K562 (cell line): ENCODE data around the gene CTPS2. TPM values are rescaled to one million over a fixed set of nuclear protein-coding genes. Genes with fewer than 3 reads are reported as not detected.

Experiments used
- ATF7 ChIP-seq: fragments of 450-650 bp; IDR thresholded peaks from 2 replicates; pipeline ENCODE4 v1.7.1; 2014; ENCODE audit warnings: mild to moderate bottlenecking, moderate library complexity
- BHLHE40 ChIP-seq: IDR thresholded peaks from 2 replicates; pipeline ENCODE4 v1.6.1; 2011; ENCODE audit warnings: low read length, improper control_type of control experiment
- DEAF1 ChIP-seq: fragments of 450-650 bp; formaldehyde crosslinking; IDR thresholded peaks from 2 replicates; pipeline ENCODE4 v1.4.0; 2020; ENCODE audit warnings: mild to moderate bottlenecking, moderate library complexity
- FOXO4 ChIP-seq: fragments of 450-650 bp; formaldehyde crosslinking; IDR thresholded peaks from 2 replicates; pipeline ENCODE4 v1.4.0; 2020; ENCODE audit warnings: mild to moderate bottlenecking, moderate library complexity
- GATAD2A ChIP-seq: fragments of 450-650 bp; IDR thresholded peaks from 2 replicates; pipeline ENCODE4 v1.6.1; 2017
- MIER1 ChIP-seq: fragments of 450-650 bp; IDR thresholded peaks from 2 replicates; pipeline ENCODE4 v1.6.1; 2016; ENCODE audit warnings: antibody characterized with exemption, mild to moderate bottlenecking, low read depth
- NFYB ChIP-seq: IDR thresholded peaks from 2 replicates; pipeline ENCODE4 v1.6.1; 2011; ENCODE audit warnings: mild to moderate bottlenecking, moderate library complexity; ENCODE audit not compliant: insufficient read length; ENCODE audit errors: extremely low read depth
- REST ChIP-seq, 2 experiments: fragments of 450-650 bp; formaldehyde crosslinking in 1 of 2; IDR thresholded peaks; 2 replicates each; pipeline versions ENCODE4 v1.4.0 to v1.6.1; 2014 to 2020; ENCODE audit warnings: mild to moderate bottlenecking in 2 of 2, borderline replicate concordance in 1 of 2, low read depth in 1 of 2
- RFX1 ChIP-seq: fragments of 450-650 bp; IDR thresholded peaks from 2 replicates; pipeline ENCODE4 v1.6.1; 2016; ENCODE audit warnings: mild to moderate bottlenecking, moderate library complexity
- SP2 ChIP-seq: IDR thresholded peaks from 2 replicates; pipeline ENCODE4 v1.6.1; 2011; ENCODE audit warnings: mild to moderate bottlenecking, low read depth, low read length, moderate library complexity; ENCODE audit not compliant: poor library complexity, severe bottlenecking; ENCODE audit errors: extremely low read depth
- THAP7 ChIP-seq: fragments of 250-450 bp; sonication (Bioruptor Pico); IDR thresholded peaks from 2 replicates; pipeline ENCODE4 v1.5.0; 2021
- THRAP3 ChIP-seq: fragments of 450-650 bp; IDR thresholded peaks from 2 replicates; pipeline ENCODE4 v1.6.1; 2016; ENCODE audit warnings: mild to moderate bottlenecking, inconsistent platforms, borderline replicate concordance
- ZBTB8A ChIP-seq: fragments of 450-650 bp; IDR thresholded peaks from 2 replicates; pipeline ENCODE4 v1.6.1; 2018; ENCODE audit warnings: mild to moderate bottlenecking, moderate library complexity; ENCODE audit not compliant: partially characterized antibody
- ZNF133 ChIP-seq: fragments of 250-450 bp; sonication (Bioruptor Pico); IDR thresholded peaks from 2 replicates; pipeline ENCODE4 v1.4.0; 2020; ENCODE audit warnings: mild to moderate bottlenecking
- ZNF511 ChIP-seq: sonication (generic); formaldehyde crosslinking; IDR thresholded peaks from 2 replicates; pipeline ENCODE4 v1.8.0; 2022; ENCODE audit warnings: mild to moderate bottlenecking, missing genetic modification reagents
- polyA plus RNA-seq, 8 experiments: library from polyadenylated mRNA; depleted of rRNA in 4 of 8; stranded (reverse) in 5 of 8; unstranded in 3 of 8; fragments of >200 nt; fragmentation: Nextera tagmentation in 2 of 8; fragmentation: Illumina TruSeq in 1 of 8; extraction: Ambion mirVana in 2 of 8; extraction: Trizol in 1 of 8; gene quantifications; 2 replicates each; pipeline versions ENCODE4 v1.2.1 to v1.2.3, GENCODE V29; 2011 to 2014; ENCODE audit warnings: inconsistent platforms in 1 of 8, missing spikeins in 1 of 8
- total RNA-seq, 7 experiments: library from RNA; depleted of rRNA in 6 of 7; stranded (reverse); fragments of >200 nt in 6 of 7; fragmentation: Illumina TruSeq in 2 of 7; extraction: Trizol in 2 of 7; gene quantifications; 2 replicates each; pipeline versions ENCODE4 v1.2.1 to v1.2.3, GENCODE V29; 2011 to 2021; ENCODE audit warnings: low replicate concordance in 1 of 7

Gene CTPS2
- total and polyA plus RNA-seq, 9 of the 15 experiments (the other 6 are each of a cell fraction or from before 2014, with no cell fraction given): 5.4 to 19.5 (median 14.1) TPM

- 0 out of 2 replicates have a peak, but pooled peaks have one; percentile 38 for TF ChIP-seq REST (IDR thresholded peaks at IDR 0.05; ENCODE audit: borderline replicate concordance)
- TF ChIP-seq REST (CRISPR knock-in tag; IDR thresholded peaks at IDR 0.05; ENCODE audit: low read depth): no peak
- TF ChIP-seq BHLHE40: no peak
- 0 out of 2 replicates have a peak, but pooled peaks have one; percentile 23 for TF ChIP-seq DEAF1 (CRISPR knock-in tag)
- TF ChIP-seq RFX1: no peak
- no peak for TF ChIP-seq THRAP3
- TF ChIP-seq THAP7 (CRISPR knock-in tag): no peak
- no peak for TF ChIP-seq FOXO4 (CRISPR knock-in tag)
- TF ChIP-seq ZNF133: no peak
- TF ChIP-seq MIER1: no peak
- TF ChIP-seq GATAD2A: no peak
- TF ChIP-seq ATF7: no peak
- TF ChIP-seq NFYB: no peak
- no peak for TF ChIP-seq ZBTB8A
- TF ChIP-seq ZNF511: no peak
- no peak for TF ChIP-seq SP2
These were observed 17.3 kb downstream of the CTPS2 start (continued) for GRCh38 chrX:16695079-16695676.
